ENCODE results near the gene C1QTNF2. TPM values are rescaled to one million over a fixed set of nuclear protein-coding genes. Genes with fewer than 3 reads are reported as not detected.
A peak's percentile ranks its signal among the peaks of the same experiment; 100 is the strongest.

C1QTNF2 gene
- total RNA-seq, 4 donors from 2014 or later = 1.3 to 2.9 (median 2.5) TPM

- intact Hi-C loops (cut with DNase I) = no loop called here
- Histone ChIP-seq H3K4me3 (no peak overlapping the region), H3K27ac (replicated peaks in 1 of 4) (peak overlapping the region in 2 of 4 donors; percentile 10 to 37), H3K27me3 (no peaks in the 10 kb centered on the region), H3K9me3 (no peaks in the 10 kb centered on the region), H3K36me3 (peaks cover 0 to 3% (median 0%) of the 10 kb centered on the region in 4 donors), H3K4me1 (peaks cover 33 to 50% (median 49%) of the 10 kb centered on the region in 4 donors)
- WGBS = 5% methylated on average over 1 of the region's 1 CpG
- no peak for DNase-seq (ENCODE audit: extremely low spot score)
- TF ChIP-seq POLR2A (IDR thresholded peaks at IDR 0.05; ENCODE audit: low read depth) (no peak), EP300 (IDR thresholded peaks at IDR 0.05) (no peak), POLR2AphosphoS5 (IDR thresholded peaks at IDR 0.05) (no peak), CTCF (IDR thresholded peaks at IDR 0.05) (no peak)
Measured at GRCh38 chr5:160359242-160359641, 11.2 kb downstream of the C1QTNF2 start.

- peaks cover 0 to 3% (median 0%) of the 10 kb centered on the region in 4 donors for H3K36me3 ChIP-seq
- intact Hi-C loops (cut with DNase I) = no loop called here
- 37% methylated on average over 7 of the region's 7 CpGs for WGBS
- peak overlapping the region; percentile 1 to 28 (median 25) for H3K4me3 ChIP-seq
- H3K4me1 ChIP-seq = peaks cover 26 to 49% (median 44%) of the 10 kb centered on the region in 4 donors
- H3K27me3 ChIP-seq = no peaks in the 10 kb centered on the region
- H3K27ac ChIP-seq (replicated peaks in 1 of 4) = peak overlapping the region; percentile 66 to 77 (median 74)
- H3K9me3 ChIP-seq = no peaks in the 10 kb centered on the region
- no peak for TF ChIP-seq CTCF (IDR thresholded peaks at IDR 0.05)
- TF ChIP-seq EP300 (IDR thresholded peaks at IDR 0.05) = no peak
- TF ChIP-seq POLR2A (IDR thresholded peaks at IDR 0.05; ENCODE audit: low read depth) = no peak
- TF ChIP-seq POLR2AphosphoS5 (IDR thresholded peaks at IDR 0.05) = peak; percentile 31 to 37
- DNase-seq (ENCODE audit: extremely low spot score) = no peak
Measured at GRCh38 chr5:160357861-160358411, 12.5 kb downstream of the C1QTNF2 start.

- Histone ChIP-seq H3K27me3 (no peaks in the 10 kb centered on the region), H3K9me3 (no peaks in the 10 kb centered on the region), H3K36me3 (peaks cover 0 to 3% (median 0%) of the 10 kb centered on the region in 4 donors), H3K4me3 (peak overlapping the region; percentile 1 to 28 (median 25)), H3K27ac (replicated peaks in 1 of 4) (peak overlapping the region; percentile 66 to 77 (median 74)), H3K4me1 (peaks cover 21 to 46% (median 41%) of the 10 kb centered on the region in 4 donors)
- 52% methylated on average over 7 of the region's 7 CpGs for WGBS
- DNase-seq (ENCODE audit: extremely low spot score) = no peak
- TF ChIP-seq EP300 (IDR thresholded peaks at IDR 0.05) = no peak
- TF ChIP-seq POLR2A (IDR thresholded peaks at IDR 0.05; ENCODE audit: low read depth) = no peak
- TF ChIP-seq CTCF (IDR thresholded peaks at IDR 0.05) = no peak
- TF ChIP-seq POLR2AphosphoS5 (IDR thresholded peaks at IDR 0.05) = no peak
- intact Hi-C loops (cut with DNase I) = no loop called here
Measured at GRCh38 chr5:160357394-160357793, 13.0 kb downstream of the C1QTNF2 start.

GRCh38 chr5:160356550-160357347 is 13.7 kb downstream of the C1QTNF2 start:
- Histone ChIP-seq H3K4me3 (no peak overlapping the region), H3K9me3 (no peaks in the 10 kb centered on the region), H3K27me3 (no peaks in the 10 kb centered on the region), H3K27ac (replicated peaks in 1 of 4) (peak overlapping the region; percentile 66 to 77 (median 74)), H3K36me3 (peaks cover 0 to 3% (median 0%) of the 10 kb centered on the region in 4 donors), H3K4me1 (peaks cover 21 to 46% (median 41%) of the 10 kb centered on the region in 4 donors)
- WGBS = 69% methylated on average over 7 of the region's 7 CpGs
- TF ChIP-seq EP300 (IDR thresholded peaks at IDR 0.05) (no peak), CTCF (IDR thresholded peaks at IDR 0.05) (no peak), POLR2AphosphoS5 (IDR thresholded peaks at IDR 0.05) (no peak), POLR2A (IDR thresholded peaks at IDR 0.05; ENCODE audit: low read depth) (no peak)
- DNase-seq (ENCODE audit: extremely low spot score) = no peak
- intact Hi-C loops (cut with DNase I) = no loop called here

Measured in esophagus muscularis mucosa (tissue), 4 donors.